Vagina (tissue), 2 donors: Measurements from ENCODE around the gene RGS19. TPM values are rescaled to one million over a fixed set of nuclear protein-coding genes. Genes with fewer than 3 reads are reported as not detected.

ENCODE experiments used
- DNase-seq, 2 donors: peaks; one replicate each; pipeline ENCODE4 v3.0.0-alpha.2; 2017; ENCODE audit errors: extremely low spot score in 2 of 2
- H3K27ac ChIP-seq: fragments of 200-600 bp; sonication (generic); one replicate; pipeline ENCODE4 v1.5.1; 2019
- H3K27me3 ChIP-seq: fragments of 200-600 bp; sonication (generic); one replicate; pipeline ENCODE4 v1.5.1; 2019
- H3K36me3 ChIP-seq, 2 donors: fragments of 200-600 bp; sonication (generic); one replicate each; pipeline ENCODE4 v1.5.1; 2017 to 2019
- H3K4me1 ChIP-seq: fragments of 200-600 bp; sonication (generic); one replicate; pipeline ENCODE4 v1.5.1; 2019
- H3K4me3 ChIP-seq, 2 donors: fragments of 200-600 bp; sonication (generic); 1 replicate in 1 of 2; 2 replicates in 1 of 2; pipeline ENCODE4 v1.5.1; 2016 to 2019
- H3K9me3 ChIP-seq: fragments of 200-600 bp; sonication (generic); one replicate; pipeline ENCODE4 v1.5.1; 2019
- POLR2A ChIP-seq, 2 donors: fragments of 450-650 bp; IDR thresholded peaks; one replicate each; pipeline ENCODE4 v1.6.1; 2017; ENCODE audit warnings: antibody characterized with exemption in 2 of 2, mild to moderate bottlenecking in 2 of 2, moderate library complexity in 2 of 2
- POLR2AphosphoS5 ChIP-seq, 2 donors: sonication (generic); formaldehyde crosslinking; IDR thresholded peaks; one replicate each; pipeline ENCODE4 v1.9.0; 2017; ENCODE audit warnings: antibody characterized with exemption in 2 of 2, mild to moderate bottlenecking in 2 of 2, low read depth in 1 of 2; ENCODE audit not compliant: insufficient read depth in 1 of 2
- intact Hi-C: fragments of 100-400 bp; cut with DNase I; formaldehyde crosslinking; loops from one replicate; pipeline ENCODE4 v1.15.1; 2023
- total RNA-seq: library from RNA; depleted of rRNA; stranded (reverse); fragments of >200 nt; gene quantifications from one replicate; pipeline ENCODE4 v1.2.3, GENCODE V29; 2016
- TF ChIP-seq, protein P1 (sequence below), 3 experiments: fragments of 450-650 bp in 2 of 3; fragments of 200-600 bp in 1 of 3; sonication (generic) in 1 of 3; IDR thresholded peaks; one replicate each; pipeline ENCODE4 v1.5.1; 2017 to 2019; ENCODE audit warnings: antibody characterized with exemption in 3 of 3, mild to moderate bottlenecking in 2 of 3, moderate library complexity in 2 of 3

The RGS19 gene
- total RNA-seq, 1 donor from 2014 or later, result 20.6 TPM

DNA sequence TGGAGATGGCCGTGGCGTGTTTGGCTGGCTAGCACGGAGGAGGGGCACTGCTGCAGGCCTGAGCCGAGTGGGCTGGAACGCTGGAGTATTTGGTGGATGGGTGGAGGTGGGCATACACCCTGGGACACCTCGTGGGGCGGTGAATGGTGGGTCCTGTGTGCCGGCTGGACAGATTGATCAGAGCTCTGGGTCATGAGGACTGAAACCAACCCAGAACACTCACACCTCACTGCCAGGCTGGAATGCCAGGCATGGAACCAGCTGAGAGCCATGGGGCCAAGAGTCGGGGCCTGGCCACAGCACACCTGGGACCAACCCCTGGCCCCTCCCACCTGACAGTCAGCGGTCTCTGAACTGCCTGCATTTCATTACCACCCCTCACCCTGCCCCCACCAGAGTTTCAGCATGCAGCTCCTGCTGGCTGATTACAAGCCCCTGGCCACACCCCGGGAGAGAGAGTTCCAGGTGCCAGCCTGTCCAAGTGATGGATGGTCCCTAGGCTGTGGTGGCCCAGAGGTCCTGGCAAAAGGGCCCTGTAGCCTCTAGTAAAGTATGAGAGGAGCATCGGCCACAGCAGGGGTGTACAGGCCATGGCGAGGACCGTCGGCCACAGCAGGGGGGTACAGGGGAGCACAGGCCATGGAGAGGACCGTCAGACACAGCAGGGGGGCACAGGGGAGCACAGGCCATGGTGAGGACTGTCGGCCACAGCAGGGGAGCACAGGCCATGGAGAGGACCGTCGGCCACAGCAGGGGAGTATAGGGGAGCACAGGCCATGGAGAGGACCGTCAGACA, 24.8 kb upstream of the RGS19 start:
- no peak overlapping the region for H3K27ac ChIP-seq
- DNase-seq, result no peak
- H3K4me1 ChIP-seq, result peaks cover 10% of the 10 kb centered on the region
- H3K36me3 ChIP-seq, result no peaks in the 10 kb centered on the region
- intact Hi-C loops, result no loop called here
- H3K4me3 ChIP-seq, result no peak overlapping the region
- no peaks in the 10 kb centered on the region for H3K9me3 ChIP-seq
- TF ChIP-seq, protein P1, sequence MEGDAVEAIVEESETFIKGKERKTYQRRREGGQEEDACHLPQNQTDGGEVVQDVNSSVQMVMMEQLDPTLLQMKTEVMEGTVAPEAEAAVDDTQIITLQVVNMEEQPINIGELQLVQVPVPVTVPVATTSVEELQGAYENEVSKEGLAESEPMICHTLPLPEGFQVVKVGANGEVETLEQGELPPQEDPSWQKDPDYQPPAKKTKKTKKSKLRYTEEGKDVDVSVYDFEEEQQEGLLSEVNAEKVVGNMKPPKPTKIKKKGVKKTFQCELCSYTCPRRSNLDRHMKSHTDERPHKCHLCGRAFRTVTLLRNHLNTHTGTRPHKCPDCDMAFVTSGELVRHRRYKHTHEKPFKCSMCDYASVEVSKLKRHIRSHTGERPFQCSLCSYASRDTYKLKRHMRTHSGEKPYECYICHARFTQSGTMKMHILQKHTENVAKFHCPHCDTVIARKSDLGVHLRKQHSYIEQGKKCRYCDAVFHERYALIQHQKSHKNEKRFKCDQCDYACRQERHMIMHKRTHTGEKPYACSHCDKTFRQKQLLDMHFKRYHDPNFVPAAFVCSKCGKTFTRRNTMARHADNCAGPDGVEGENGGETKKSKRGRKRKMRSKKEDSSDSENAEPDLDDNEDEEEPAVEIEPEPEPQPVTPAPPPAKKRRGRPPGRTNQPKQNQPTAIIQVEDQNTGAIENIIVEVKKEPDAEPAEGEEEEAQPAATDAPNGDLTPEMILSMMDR (IDR thresholded peaks at IDR 0.05), result no peak
- no peak for TF ChIP-seq POLR2AphosphoS5 (IDR thresholded peaks at IDR 0.05; ENCODE audit: insufficient read depth in 1 of 2, low read depth in 1 of 2)
- TF ChIP-seq POLR2A (IDR thresholded peaks at IDR 0.05), result no peak
- peaks cover 9% of the 10 kb centered on the region for H3K27me3 ChIP-seq

DNA sequence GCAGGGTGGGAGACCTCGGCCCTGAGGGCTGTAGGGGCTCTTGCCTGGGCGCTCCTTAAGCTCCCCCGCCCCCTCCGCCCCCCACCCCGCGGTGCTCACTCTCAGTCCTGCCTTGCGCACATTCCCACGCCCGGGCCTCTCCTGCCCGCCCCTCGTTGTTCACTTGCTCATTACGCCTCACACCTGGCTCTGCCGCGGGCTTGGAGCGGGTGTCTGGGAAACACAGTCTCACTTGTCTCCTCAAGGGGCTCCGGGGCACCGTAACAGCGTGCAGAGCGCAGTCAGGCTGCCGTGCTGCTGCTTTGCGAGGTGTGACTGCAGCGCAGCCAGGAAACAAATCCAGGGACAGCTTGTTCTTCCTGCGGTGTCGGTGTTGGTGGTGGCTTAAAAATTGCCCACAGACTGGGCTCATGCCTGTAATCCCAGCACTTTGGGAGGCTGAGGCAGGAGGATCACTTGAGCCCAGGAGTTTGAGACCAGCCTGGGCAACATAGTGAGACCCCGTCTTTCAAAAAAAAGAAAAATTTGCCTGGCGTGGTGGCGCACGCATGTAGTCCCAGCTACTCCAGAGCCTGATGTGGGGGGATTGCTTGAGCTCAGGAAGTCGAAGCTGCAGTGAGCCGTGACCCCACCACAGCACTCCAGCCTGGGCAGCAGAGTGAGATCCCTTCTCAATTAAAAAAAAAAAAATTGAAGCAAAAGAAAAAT, 23.5 kb upstream of the RGS19 start:
- DNase-seq, result no peak
- H3K27me3 ChIP-seq, result peaks cover 9% of the 10 kb centered on the region

DNA sequence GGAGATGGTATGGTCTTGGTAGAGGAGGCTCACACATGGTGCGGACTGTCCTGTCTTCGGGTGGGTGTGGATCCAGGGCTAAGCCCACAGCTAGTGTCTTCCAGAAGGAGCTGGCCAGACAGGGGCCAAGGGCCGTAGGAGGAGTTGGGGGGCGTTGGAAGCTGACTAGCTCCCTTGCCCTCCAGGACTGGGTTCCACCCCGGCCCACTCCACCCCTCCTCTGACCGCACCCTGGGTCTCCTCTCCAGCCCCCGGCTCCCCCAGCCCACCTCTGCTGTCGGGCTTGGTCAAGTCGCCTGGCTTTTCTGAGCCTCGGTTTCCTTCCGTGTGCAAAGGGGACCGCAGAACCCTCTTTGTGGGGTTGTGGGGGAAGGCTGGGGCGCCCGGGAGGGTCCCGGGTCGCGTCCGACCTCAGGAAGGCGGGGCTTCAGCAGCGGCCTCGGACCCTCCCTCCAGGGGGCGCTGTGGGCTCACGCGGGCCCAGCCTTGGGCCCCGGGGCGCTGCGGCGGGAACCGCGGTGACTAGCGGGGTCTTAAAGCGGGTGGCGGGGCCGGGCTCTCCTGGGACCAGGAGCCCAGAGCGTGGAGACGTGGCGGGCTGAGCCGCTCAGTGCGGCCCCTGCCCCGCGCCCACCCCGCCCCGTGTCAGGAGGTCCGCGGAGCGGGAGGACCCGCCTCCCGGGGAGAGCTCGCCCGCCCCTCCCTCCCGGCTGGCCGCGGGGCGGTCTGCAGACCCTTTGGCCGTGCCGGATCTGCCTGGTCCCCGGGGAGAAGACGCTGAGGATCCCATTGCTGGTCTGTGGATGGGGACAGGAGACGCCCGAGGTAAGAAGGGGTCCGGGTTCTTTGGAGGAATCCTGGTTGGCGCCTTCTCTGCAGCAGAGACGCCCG, 22.7 kb upstream of the RGS19 start:
- intact Hi-C loops, result no loop called here
- no peak for TF ChIP-seq POLR2AphosphoS5 (IDR thresholded peaks at IDR 0.05; ENCODE audit: insufficient read depth in 1 of 2, low read depth in 1 of 2)
- TF ChIP-seq, protein P1 (IDR thresholded peaks at IDR 0.05), result peak in 1 of 3 experiments; percentile 17
- Histone ChIP-seq H3K4me3 (peak overlapping the region; percentile 7 to 27), H3K27me3 (peaks cover 9% of the 10 kb centered on the region), H3K27ac (no peak overlapping the region), H3K4me1 (peaks cover 10% of the 10 kb centered on the region), H3K9me3 (no peaks in the 10 kb centered on the region), H3K36me3 (no peaks in the 10 kb centered on the region)
- no peak for DNase-seq

More for the DNA sequence above, 23.5 kb upstream of the RGS19 start:
- H3K36me3 ChIP-seq, result no peaks in the 10 kb centered on the region
- H3K4me1 ChIP-seq, result peaks cover 10% of the 10 kb centered on the region
- intact Hi-C loops, result no loop called here
- peak overlapping the region in 1 of 2 donors; percentile 27 for H3K4me3 ChIP-seq
- TF ChIP-seq POLR2A (IDR thresholded peaks at IDR 0.05) (no peak), POLR2AphosphoS5 (IDR thresholded peaks at IDR 0.05; ENCODE audit: insufficient read depth in 1 of 2, low read depth in 1 of 2) (no peak)
- H3K27ac ChIP-seq, result no peak overlapping the region
- H3K9me3 ChIP-seq, result no peaks in the 10 kb centered on the region

DNA sequence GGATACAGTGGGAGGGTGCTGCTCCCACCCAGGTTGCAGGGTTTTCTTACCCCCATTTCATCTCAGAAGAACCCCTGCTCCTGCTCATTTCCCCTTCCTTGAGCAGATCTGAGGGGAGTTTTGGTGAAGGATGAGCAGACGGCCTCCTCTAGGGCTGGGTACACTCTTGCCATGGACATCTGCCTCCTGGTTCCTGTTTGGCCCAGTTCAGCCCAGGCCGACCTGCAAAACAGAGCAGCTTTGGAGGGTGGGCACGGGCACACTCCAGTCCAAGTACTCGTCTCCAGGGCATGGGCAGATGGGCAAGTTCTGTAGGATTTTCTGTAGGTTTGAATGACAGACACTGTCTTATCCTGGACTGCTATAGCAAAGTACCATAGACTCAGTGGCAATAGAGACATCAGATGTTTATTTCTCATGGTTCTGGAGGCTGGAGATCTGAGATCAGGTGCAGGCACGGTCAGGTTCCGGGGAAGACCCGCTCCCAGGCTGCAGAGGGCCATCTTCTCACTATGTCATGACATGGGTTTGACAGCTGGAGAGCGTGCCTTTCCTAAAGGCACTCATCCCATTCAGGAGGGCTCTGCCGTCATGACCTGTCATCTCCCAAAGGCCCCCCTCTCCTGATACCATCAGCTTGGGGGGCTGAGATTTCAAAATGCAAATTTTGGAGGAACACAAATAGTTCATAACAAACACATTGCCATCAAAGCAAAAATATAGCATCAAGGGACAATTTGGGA, 21.8 kb upstream of the RGS19 start:
- Histone ChIP-seq H3K4me1 (peaks cover 10% of the 10 kb centered on the region), H3K9me3 (no peaks in the 10 kb centered on the region), H3K36me3 (no peaks in the 10 kb centered on the region), H3K27ac (no peak overlapping the region), H3K27me3 (peaks cover 9% of the 10 kb centered on the region), H3K4me3 (no peak overlapping the region)
- DNase-seq, result no peak
- intact Hi-C loops, result no loop called here
- TF ChIP-seq POLR2AphosphoS5 (IDR thresholded peaks at IDR 0.05; ENCODE audit: insufficient read depth in 1 of 2, low read depth in 1 of 2) (no peak), POLR2A (IDR thresholded peaks at IDR 0.05) (no peak)
- TF ChIP-seq, protein P1 (IDR thresholded peaks at IDR 0.05), result no peak

DNA sequence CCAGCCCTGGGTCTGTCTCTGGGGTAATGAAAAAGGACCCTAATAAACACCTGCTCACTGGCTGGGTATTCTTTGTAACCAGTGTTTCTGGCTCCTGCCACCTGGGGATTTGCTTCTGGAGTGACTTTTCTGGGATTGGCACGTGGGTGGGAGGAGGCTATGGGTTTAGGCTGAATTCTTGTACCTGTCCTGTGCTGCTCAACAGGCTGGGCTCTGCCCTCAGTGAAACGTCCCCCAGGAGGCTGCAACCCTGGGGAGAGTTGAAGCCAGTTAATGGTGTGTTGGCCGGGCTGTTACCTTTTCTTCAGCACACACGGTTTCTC, 21.2 kb upstream of the RGS19 start:
- H3K4me3 ChIP-seq, result no peak overlapping the region
- no peak overlapping the region for H3K27ac ChIP-seq
- DNase-seq, result no peak
- peaks cover 10% of the 10 kb centered on the region for H3K4me1 ChIP-seq
- H3K36me3 ChIP-seq, result no peaks in the 10 kb centered on the region
- H3K9me3 ChIP-seq, result no peaks in the 10 kb centered on the region
- intact Hi-C loops, result no loop called here
- TF ChIP-seq, protein P1 (IDR thresholded peaks at IDR 0.05), result no peak
- TF ChIP-seq POLR2AphosphoS5 (IDR thresholded peaks at IDR 0.05; ENCODE audit: insufficient read depth in 1 of 2, low read depth in 1 of 2), result no peak
- no peak for TF ChIP-seq POLR2A (IDR thresholded peaks at IDR 0.05)
- H3K27me3 ChIP-seq, result peaks cover 9% of the 10 kb centered on the region
